ENCODE measurements around the gene RABGAP1L.

DNA sequence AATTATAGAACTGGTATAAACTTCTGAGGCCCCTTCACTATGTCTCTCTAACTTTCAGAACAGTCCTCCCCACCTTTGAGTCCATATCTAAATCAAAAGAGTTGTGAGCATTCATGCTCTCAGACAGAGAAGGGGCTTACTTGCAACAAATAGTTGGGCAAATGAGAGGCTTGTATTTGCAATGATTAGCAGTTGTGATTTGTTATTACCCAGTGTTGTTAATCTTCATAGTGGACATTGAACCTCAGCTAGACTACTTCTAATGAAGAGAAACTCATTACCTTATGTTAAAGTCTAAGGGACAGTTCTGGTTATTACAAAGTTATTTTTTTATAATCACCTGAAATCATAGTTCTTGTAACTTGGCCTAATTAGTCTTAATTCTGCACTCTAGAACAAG is 114.5 kb downstream of the RABGAP1L start:
- TF ChIP-seq SMC3 (IDR thresholded peaks at IDR 0.05; ENCODE audit: low read depth, low read length), result no peak
- TF ChIP-seq POLR2A (IDR thresholded peaks at IDR 0.05; ENCODE audit: low read depth, low read length), result no peak
- TF ChIP-seq, protein P1, sequence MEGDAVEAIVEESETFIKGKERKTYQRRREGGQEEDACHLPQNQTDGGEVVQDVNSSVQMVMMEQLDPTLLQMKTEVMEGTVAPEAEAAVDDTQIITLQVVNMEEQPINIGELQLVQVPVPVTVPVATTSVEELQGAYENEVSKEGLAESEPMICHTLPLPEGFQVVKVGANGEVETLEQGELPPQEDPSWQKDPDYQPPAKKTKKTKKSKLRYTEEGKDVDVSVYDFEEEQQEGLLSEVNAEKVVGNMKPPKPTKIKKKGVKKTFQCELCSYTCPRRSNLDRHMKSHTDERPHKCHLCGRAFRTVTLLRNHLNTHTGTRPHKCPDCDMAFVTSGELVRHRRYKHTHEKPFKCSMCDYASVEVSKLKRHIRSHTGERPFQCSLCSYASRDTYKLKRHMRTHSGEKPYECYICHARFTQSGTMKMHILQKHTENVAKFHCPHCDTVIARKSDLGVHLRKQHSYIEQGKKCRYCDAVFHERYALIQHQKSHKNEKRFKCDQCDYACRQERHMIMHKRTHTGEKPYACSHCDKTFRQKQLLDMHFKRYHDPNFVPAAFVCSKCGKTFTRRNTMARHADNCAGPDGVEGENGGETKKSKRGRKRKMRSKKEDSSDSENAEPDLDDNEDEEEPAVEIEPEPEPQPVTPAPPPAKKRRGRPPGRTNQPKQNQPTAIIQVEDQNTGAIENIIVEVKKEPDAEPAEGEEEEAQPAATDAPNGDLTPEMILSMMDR (conservative IDR thresholded peaks at IDR 0.05; ENCODE audit: low read depth, low read length), result no peak
- TF ChIP-seq RAD21 (IDR thresholded peaks at IDR 0.05; ENCODE audit: low read length), result no peak
- TF ChIP-seq BHLHE40 (IDR thresholded peaks at IDR 0.05; ENCODE audit: low read depth, low read length), result no peak
- TF ChIP-seq, protein P2, sequence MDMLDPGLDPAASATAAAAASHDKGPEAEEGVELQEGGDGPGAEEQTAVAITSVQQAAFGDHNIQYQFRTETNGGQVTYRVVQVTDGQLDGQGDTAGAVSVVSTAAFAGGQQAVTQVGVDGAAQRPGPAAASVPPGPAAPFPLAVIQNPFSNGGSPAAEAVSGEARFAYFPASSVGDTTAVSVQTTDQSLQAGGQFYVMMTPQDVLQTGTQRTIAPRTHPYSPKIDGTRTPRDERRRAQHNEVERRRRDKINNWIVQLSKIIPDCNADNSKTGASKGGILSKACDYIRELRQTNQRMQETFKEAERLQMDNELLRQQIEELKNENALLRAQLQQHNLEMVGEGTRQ (IDR thresholded peaks at IDR 0.05; ENCODE audit: low read depth, low read length), result no peak
